NCI-H2081 (cell line): ENCODE measurements around the gene TLE1.

Experiments used
- DNase-seq, 2 experiments: peaks; one replicate each; lab custom pipeline; 2025; lab: John Stamatoyannopoulos, UW

Gene TLE1

DNA sequence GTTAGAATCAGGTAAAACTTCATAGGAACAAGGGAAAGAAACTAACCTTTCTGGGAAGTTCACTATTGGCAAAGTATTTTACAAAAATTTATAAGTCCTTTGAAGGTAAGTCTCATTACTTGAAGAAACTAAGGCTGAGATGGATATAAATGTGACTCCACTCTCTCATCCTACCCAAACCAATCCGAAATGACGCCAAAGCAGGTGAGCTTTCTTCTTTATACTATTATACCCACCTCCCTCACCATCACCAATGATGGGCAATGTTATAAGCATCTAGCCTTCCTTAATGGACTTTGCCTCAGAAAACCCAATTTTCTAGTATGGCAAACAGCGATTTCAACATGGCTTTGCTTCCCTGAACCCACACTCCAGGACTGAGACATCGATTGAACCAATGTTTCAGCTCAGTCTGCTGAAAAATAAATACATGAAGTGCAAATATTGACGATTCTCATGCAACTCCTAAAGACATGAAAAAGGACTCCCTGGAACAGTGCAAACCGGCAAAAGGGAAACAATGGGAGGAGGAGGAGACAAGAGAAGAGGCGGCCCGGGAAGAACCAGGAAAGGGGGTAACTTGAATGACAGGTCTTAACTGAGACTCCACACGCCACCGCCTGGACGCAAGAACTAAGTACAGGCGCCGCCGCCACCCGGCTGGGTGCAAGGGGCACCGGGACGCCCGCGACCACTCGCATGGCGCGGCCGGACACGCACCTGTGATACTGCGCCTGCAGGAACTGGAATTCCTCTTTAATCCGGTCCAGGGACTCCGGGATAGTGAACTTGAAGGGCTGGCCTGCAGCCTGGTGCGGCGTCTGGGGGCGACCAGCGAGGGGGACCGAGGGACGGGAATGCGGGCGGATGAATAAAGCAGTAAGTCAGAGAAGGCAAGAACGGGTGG lies 2.5 kb downstream of the TLE1 start:
- peak; percentile 79 to 90 for DNase-seq

DNA sequence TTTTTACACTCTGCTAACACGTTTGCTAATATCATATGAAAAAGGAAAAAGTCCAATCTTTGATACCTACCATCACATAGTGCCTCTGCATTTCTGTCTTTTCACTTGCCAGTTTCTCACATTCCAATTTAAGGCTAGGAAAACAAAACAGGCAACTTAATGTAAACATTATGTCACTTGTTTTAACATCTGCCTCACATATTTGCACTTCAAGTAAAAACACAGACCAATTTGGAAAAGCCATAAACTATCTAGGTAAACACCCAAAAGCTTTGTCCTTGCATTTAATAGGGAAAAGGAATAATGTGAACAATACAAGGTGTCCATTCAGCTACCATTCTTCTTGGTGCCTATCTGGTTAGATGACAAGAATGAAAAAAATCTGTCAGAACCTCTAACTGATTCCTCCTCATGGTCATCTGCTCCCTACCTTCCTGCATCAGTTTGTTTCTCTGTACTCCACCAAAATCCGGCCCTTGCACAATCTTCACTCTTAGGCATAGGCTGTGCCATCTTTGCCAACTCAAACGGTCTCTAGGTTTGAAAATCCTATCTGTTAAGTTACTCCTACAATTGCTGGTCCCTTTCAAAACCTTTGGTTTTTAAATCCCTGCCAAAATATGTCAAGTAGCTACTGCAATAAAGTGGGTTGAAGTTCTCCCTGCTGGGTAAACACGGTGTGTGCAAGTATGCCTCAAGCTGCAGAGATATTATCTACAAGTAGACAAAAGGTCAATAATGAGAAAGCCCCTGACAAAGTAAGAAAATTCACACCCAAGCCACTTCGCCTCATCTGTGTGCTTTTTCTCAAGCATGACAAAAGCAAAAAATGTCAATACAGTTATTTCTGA lies 3.4 kb downstream of the TLE1 start:
- peak in 1 of 2 experiments; percentile 37 for DNase-seq

DNA sequence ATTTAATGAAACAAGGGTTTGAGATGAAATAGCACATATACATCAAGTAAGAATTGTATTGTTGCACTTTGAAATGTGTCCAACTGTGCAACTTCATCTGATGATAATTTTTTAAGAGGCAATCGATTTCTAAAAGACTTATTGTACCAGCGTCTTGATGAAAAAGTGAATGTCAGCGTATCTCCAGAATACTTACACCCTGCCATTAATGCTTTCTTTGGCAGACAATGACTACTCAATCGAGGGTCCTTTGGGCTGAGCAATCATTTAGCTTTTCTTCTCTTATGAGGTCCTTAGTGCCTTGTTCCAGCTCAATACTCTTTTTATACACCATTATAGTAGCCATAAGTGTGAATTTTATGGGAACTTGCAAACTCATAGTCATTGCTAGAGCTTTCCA lies 4.7 kb downstream of the TLE1 start:
- no peak for DNase-seq

DNA sequence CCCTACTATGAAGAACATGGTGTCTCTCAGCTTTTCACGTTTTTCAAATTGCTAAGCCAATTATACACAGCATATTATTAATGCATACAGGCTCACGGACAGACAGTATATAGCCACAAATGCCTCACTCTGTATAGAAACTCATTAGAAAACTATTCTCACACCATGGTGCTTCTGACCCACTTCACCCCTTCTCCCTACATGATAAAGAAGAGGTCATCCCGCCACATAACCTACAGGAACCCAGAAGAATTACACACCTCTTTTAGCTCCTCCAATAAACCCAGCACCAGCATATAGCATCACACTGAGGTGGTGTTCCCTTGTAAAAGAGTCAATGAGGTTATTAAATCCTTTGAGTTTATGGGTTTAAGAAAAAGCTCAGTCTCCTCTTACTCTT lies 5.6 kb downstream of the TLE1 start:
- DNase-seq, result no peak

DNA sequence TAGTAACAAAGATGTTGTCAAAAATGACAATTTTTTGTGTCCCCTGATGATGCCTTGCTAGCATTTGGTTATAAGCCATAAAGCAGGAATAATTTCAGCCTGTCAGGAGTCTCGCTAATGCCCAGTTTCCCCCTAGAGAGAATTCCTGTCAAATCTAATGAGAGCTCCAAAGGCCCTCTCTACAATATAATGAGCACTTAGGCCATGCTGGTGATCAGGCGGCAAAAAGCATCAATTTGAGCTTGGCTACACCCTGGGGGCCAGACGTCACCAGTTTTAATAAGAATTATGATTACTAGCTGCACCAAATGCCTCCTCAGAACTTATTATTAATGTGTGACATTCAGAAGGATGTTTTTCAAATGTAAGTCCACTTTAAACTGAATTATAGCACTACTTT lies 6.1 kb downstream of the TLE1 start:
- peak; percentile 20 to 75 for DNase-seq

DNA sequence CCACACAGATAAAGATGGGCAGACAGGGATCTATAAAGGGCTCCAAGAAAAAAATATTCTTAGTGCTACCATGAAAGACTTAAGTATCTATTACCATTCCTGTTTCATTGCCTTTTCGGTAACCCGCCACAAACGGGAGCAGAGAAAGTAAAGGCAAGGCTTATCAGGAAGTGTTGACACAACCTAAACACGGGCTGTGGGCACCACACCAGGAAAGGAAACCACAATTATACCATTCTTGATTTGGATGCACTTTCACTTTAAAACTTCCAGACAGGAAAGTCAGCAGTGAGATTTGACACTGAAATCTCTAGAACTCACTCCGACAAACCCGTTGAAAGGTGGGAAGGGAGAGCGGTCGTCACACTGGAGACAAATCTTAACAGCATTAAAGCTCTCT lies 6.5 kb downstream of the TLE1 start:
- peak in 1 of 2 experiments; percentile 35 for DNase-seq

DNA sequence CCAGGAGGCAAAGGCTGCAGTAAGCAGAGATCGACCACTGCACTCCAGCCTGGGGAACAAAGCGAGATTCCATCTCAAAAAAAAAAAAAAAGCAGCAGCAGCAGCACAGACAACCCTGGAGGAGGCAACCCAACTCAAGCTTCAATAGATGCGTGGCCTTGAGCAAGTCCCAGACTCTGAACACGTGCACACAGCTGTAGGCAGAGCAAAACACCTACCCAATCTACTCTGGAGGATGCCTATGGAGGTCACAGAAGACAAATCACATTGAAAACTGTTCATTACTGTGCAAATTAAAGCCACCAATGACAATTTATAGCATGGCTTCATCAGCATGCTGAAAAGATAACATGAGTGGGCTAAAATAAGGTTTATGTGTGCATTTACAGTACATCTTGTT lies 7.2 kb downstream of the TLE1 start:
- DNase-seq, result no peak

DNA sequence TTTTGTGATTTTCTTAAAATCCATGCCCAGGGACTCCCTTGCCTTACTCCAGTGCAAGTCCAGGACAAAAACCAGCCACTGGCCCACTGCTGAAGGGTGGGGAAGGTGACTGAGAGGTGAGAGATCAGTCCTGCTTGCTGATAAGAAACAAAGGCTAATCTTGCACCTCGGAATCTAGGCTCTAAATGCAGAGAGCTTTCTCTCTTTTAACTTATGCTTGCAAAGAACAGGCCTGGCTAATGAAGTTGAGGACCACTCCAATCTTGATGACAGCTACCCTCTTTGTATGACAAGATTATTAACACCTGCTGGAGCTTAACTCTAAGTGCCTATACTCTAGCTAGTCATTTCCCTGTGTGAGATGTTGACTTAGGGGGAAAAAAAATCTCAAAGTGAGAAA lies 8.8 kb downstream of the TLE1 start:
- no peak for DNase-seq

DNA sequence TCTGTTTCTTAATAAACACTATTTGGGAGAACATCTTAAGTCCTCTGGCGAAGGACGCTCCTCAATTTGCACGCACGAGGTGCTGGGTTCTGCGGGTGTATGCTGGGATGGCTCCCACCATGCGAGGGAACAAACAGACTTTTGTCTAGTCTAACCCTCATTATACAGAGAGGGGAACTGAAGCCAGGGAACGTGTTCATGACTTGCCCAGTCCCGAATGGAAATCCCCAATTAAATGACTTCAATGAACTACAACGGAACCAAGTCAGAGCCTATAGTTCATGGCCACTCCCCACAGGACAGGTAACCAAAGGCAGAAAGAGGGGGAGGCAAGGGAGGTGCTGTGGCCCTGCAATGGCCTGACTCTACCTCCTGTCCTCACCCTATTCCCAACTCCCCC lies 9.3 kb downstream of the TLE1 start:
- no peak for DNase-seq

DNA sequence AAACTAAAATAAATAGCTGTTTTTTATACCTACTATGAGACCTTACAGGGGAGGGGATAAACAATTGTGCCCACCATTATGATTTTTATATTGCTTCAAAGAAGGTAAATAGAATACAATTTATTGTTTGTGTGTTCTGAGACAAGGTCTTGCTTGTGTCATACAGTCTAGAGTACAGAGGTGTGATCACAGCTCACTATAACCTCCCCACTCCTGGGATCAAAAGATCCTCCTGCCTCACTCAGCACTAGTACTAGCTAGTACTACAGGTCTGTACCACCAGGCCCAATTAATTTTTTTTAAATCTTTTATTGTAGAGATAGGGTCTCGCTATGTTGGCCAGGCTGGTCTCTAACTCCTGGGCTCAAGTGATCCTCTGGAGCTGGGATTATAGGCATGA lies 11.3 kb downstream of the TLE1 start:
- DNase-seq, result no peak

DNA sequence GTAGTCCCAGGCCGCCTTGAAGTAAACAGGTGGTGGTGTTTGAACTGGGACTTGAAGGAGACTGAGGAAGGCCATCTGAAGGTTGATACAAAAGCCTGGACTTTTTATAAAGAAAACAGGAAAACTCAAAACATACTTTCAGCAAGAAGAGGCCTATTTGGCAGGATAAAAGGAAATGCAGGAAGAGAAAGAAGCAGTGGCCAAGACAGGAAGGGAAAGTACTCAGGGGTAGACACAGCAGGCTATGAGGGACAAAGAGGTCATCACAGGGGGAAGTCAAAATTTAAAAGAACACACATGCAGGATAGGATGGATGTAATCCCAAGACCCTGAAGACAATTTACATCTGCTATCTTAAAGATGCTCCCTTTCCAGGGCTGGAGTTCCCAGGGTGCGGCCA lies 13.0 kb downstream of the TLE1 start:
- no peak for DNase-seq

DNA sequence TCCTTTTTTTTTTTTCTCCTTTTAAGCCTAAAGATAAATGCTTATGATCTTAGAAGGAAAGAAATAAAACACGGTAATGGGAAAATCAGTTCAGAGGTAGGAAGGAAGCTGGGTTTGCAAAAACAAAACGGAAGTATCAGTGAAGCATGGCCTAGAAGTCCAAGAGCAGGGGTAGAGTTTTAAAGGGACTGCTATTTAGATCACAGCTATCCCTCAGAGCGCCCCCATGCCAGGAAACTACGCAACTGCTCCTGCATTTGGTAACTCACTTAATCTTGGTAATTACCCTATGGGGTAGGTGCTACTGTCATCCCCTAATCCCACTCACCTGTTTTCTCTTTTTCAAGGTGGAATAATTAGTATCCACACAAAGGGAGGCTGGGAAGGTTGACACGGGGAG lies 16.0 kb downstream of the TLE1 start:
- DNase-seq, result no peak

DNA sequence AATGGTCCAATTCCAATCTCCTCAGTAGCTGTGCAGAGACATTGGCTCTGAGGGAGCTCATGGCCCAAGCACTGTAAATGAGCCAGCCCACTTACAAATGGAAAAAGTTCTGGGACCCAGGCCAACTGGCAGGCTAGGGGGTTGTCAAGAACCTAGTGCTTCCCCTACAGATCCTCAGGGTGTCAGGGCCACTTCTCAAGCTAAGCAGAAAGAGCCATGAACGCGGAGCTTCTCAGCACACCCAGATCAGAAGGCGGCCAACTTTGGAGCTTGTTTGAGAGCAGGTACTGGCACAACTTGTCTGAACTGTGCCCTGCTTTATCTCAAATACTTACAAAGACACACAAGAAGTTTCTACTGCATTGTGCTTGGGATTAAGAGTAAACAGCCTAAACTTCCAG lies 17.5 kb downstream of the TLE1 start:
- peak in 1 of 2 experiments; percentile 47 for DNase-seq

DNA sequence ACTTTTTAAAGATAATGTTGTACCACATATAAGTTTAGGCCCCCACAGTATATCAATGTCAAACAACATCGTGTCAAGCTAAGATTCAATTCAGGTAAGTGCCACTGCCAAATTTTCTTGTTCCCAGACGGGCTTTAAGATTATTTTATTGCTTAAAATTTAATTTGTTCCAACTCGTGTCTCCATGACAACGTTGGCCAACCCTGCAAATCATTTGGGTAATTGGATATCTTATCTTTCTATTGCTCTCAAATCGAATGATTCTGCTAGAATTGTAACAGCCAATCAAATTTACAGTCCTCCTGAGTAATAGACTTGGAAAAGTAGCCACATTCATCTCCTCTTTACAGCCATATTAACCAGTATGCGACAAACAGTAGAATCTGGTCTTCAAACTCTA lies 19.5 kb downstream of the TLE1 start:
- DNase-seq, result no peak

DNA sequence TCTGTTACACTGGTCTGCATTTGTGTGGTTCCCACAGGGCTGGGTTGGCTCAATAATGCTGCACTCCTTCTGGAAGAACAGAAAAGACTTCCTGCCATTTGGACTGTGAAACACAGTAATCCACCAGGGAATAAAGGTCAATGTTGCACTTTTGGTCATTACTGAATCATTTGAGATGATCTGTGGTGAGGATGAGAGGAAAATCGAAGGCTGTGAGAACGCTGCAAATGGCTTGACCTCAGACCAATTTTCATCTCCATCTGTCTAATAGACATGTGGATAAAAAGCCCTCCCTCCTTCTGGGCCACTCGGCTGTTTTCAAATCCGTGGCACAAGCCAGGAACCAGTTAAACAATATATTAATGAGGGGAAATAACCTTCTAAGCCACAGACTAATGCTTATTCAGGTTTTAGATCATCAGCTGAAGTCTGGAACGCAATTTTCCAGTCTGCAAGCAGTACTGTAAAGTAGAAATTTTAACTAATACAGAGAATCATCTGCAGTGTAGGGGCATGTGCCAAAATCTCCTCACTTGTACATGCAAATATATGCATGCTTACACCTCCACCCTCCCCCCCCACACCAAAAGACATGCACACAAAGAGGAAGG lies 20.2 kb downstream of the TLE1 start:
- DNase-seq, result no peak

DNA sequence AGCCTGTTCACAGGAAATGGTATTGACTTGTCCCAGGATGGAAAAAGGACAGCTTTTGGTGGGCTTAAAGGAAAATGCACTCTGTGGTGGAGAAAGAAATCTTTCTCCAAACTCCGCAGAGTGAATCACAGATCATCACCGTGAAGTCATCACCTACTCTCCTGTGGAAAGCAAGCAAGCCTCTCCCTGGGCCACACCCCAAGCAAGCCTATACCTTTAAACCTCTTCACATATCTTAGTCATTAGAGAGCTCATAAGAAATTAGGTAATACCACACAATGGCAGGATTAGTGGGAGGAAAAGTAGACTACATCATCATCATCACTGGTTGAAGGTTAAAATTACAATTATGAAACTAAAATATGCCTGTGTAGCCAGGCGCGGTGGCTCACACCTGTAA lies 23.2 kb downstream of the TLE1 start:
- DNase-seq, result no peak

DNA sequence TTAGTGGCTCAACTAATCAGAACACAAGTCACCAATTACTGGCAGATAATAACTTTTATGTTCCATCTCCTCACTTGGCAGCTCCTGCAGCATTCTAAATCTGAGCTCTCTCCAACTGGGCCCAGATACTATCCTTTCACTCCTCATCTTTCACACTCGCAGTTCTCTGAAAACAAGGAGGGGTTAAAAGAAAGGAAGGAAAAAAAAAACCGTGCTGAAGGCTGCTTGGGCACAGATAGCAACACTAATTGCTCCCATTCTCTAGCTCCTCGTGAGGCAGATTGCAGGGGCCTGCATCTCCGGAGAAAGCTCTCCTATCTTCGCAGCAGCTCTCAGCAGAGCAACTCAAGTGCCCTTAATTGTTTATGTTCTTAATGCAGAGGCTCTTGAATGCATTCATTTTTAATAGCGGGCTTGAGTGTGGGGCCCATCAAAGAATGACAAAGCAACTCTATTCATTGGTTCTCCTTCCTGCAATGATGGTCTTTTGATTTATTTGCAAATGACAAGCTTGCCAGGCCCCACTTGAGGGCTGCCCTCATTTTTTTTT lies 23.9 kb downstream of the TLE1 start:
- DNase-seq, result peak in 1 of 2 experiments; percentile 36

DNA sequence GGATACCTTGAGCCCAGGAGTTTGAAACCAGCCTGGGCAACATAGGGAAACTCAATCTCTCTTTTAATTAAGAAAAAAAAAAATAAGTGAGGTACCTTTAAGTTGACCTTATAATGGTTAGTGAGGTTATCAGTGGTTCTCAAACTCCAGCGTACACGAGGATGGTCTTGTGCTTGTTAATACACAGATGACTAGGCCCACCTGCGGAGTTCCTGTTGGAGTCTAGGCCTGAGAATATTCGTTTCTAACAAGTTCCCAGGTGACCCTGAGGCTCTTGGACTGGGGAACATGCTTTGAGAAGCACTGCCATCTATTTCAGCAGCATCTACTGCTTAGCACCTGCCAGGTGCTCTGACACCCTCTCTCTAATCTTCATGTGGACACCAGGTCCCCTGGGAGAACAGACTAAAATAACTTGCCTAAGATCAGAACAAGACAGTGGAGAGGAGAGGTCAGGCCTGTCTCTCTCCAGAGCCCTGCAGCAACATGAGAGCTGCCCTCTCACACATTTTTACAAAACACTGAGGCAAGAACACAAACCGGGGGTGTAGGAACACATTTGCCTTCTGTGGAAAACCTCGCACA lies 24.6 kb downstream of the TLE1 start:
- no peak for DNase-seq

DNA sequence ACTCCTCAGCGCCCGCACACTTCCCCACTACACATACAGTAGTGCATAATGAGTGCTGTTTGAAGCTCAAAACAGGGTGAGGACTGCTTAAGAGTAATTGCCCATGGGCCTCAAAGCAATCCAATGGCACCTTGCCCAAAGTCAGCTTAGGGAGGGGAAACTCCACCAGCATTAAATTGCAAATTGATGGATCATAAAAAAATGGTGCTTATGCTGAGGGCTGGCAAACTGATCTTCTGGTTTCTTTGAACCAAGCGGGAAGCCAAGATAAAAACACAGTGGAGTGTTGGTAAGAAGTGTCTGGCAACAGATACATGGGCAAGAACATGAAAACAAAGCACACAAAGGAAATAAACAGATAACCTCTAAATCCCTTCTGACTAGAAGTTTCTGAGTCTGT lies 28.0 kb downstream of the TLE1 start:
- peak; percentile 61 to 85 for DNase-seq

DNA sequence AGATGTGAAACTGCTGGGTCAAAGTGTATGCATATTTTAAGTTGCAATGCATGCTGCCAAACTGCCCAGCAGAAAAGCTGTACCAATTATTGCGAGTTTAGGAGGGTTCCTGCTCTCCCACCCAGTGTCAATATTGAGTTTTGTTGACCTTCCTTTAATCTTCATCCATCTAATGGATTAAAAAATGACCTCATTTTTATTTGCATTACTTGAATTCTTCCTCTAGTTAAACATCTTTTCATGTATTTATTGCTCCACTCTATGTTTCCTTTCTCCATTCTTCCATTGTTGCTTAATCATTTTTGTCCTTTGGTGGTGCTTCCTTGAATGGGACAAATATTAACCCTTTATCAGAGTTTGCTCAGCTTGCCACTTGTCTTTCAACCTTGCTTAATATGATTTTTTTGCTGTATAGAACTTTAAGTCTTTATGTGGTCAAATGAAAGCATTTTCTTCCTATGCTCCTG lies 32.4 kb downstream of the TLE1 start:
- no peak for DNase-seq

DNA sequence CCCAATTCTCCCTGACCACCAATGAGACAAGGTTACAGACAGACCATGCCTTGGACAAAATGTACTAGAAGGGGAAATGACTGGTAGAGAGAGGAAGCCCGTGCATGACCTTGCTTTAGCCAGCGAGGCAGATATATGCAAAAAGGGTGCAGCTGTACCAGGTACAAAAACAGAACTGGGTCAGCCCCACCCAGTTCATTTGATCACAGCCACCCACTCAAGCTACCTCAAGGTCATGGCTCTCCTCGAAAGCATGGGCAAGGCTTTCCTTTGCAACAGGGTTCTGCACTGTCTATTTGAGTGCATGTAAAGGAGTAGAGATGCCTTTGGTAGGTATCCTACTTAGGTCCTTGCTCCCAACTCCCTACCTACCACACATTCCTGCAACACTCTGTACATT lies 33.3 kb downstream of the TLE1 start:
- no peak for DNase-seq

DNA sequence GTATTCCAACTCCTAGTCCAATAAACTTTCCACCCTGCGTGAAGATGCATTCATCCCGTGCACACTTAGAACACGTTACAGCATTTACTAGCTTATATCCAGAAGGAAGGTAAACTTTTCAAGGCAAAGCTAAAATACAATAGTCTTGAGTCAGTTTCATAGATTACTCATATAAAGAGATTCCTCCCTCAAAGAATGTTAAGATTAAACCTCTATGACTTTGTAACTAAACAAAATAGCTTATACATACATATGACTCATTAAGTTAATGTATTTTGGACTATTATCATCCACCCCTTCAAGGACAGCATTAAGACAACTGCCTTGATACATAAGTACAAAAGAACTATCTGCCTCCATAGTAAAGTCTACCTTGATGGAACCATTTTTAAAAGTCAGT lies 36.1 kb downstream of the TLE1 start:
- DNase-seq, result no peak
